Sigmoid colon (tissue), 7 donors: ENCODE data around the gene PTPRD. TPM values are rescaled to one million over a fixed set of nuclear protein-coding genes. Genes with fewer than 3 reads are reported as not detected.
"Not testable (repeated sequence)": the region's sequence is repeated elsewhere in the genome, so short reads cannot be mapped to it uniquely, and the experiment has no call there.

ENCODE experiments used
- DNase-seq: peaks from one replicate; pipeline ENCODE4 v3.0.0-alpha.2; 2019
- H3K27ac ChIP-seq, 4 donors: fragments of 200-600 bp; sonication (generic); one replicate each; pipeline ENCODE4 v1.5.1; 2016 to 2019; ENCODE audit warnings: mild to moderate bottlenecking in 1 of 4
- H3K27me3 ChIP-seq, 3 donors: fragments of 200-600 bp; sonication (generic); one replicate each; pipeline ENCODE4 v1.5.1; 2019; ENCODE audit warnings: mild to moderate bottlenecking in 1 of 3
- H3K36me3 ChIP-seq, 4 donors: fragments of 200-600 bp; sonication (generic); one replicate each; pipeline ENCODE4 v1.5.1; 2016 to 2019
- H3K4me1 ChIP-seq, 4 donors: fragments of 200-600 bp; sonication (generic); one replicate each; pipeline ENCODE4 v1.5.1; 2017 to 2019
- H3K4me3 ChIP-seq, 4 donors: fragments of 200-600 bp; sonication (generic); one replicate each; pipeline ENCODE4 v1.5.1; 2017 to 2019; ENCODE audit warnings: mild to moderate bottlenecking in 2 of 4, moderate library complexity in 1 of 4
- H3K9me3 ChIP-seq, 4 donors: fragments of 200-600 bp in 3 of 4; sonication (generic) in 3 of 4; one replicate each; pipeline versions ENCODE4 v1.5.1 to v1.6.1; 2013 to 2019
- CTCF ChIP-seq, 4 experiments: fragments of 450-650 bp in 3 of 4; fragments of 200-600 bp in 1 of 4; IDR thresholded peaks; one replicate each; pipeline ENCODE4 v1.5.1; 2016 to 2019; ENCODE audit warnings: antibody characterized with exemption in 4 of 4, mild to moderate bottlenecking in 3 of 4, moderate library complexity in 2 of 4
- EP300 ChIP-seq, 4 donors: sonication (generic); formaldehyde crosslinking; IDR thresholded peaks; one replicate each; pipeline ENCODE4 v1.6.1; 2017; ENCODE audit warnings: antibody characterized with exemption in 4 of 4
- POLR2A ChIP-seq, 2 donors: fragments of 450-650 bp; IDR thresholded peaks; one replicate each; pipeline ENCODE4 v1.6.1; 2016; ENCODE audit warnings: antibody characterized with exemption in 2 of 2, mild to moderate bottlenecking in 2 of 2, moderate library complexity in 2 of 2
- POLR2AphosphoS5 ChIP-seq, 4 donors: sonication (generic); formaldehyde crosslinking; IDR thresholded peaks; one replicate each; pipeline ENCODE4 v1.6.1; 2017; ENCODE audit warnings: antibody characterized with exemption in 4 of 4
- WGBS, 2 donors: extraction: QIAGEN DNeasy Blood & Tissue Kit; methylation state at CpG; one replicate each; pipeline ENCODE4 v1.1.7; 2013; 5-methylcytosine and 5-hydroxymethylcytosine counted together
- intact Hi-C: fragments of 100-400 bp; cut with DNase I; formaldehyde crosslinking; loops from one replicate; pipeline ENCODE4 v1.15.1; 2023
- polyA plus RNA-seq, 3 donors: library from polyadenylated mRNA; stranded (reverse); fragments of 200-250 nt; gene quantifications; one replicate each; pipeline ENCODE4 v1.2.3, GENCODE V29; 2013
- total RNA-seq, 4 donors: library from RNA; depleted of rRNA; stranded (reverse); fragments of >200 nt; gene quantifications; one replicate each; pipeline ENCODE4 v1.1.0, GENCODE V29; 2016
- donor health status: healthy with polysubstance abuse.
- donor health status: Bipolar disorder and iron deficiency.
- donor health status: healthy.

PTPRD gene
- total and polyA plus RNA-seq, 7 donors: 1.2 to 18.3 (median 6.3) TPM

- Histone ChIP-seq H3K4me3 (no peak overlapping the region), H3K27me3 (no peaks in the 10 kb centered on the region), H3K36me3 (no peaks in the 10 kb centered on the region), H3K9me3 (no peaks in the 10 kb centered on the region), H3K4me1 (no peaks in the 10 kb centered on the region), H3K27ac (no peak overlapping the region)
- intact Hi-C loops: no loop called here
- DNase-seq: no peak
- WGBS, 2 donors: 62 to 78% methylated on average over 4 of the region's 4 CpGs
- TF ChIP-seq POLR2AphosphoS5 (IDR thresholded peaks at IDR 0.05) (no peak), EP300 (IDR thresholded peaks at IDR 0.05) (no peak), POLR2A (IDR thresholded peaks at IDR 0.05) (no peak), CTCF (IDR thresholded peaks at IDR 0.05) (no peak)
Measured at GRCh38 chr9:9437641-9438040, 1175.2 kb downstream of the PTPRD start.

GRCh38 chr9:9426454-9426853 lies 1186.3 kb downstream of the PTPRD start:
- not testable (repeated sequence) for H3K27me3 ChIP-seq, H3K4me3 ChIP-seq, DNase-seq, H3K36me3 ChIP-seq, H3K4me1 ChIP-seq, H3K27ac ChIP-seq, H3K9me3 ChIP-seq
- intact Hi-C loops: loop anchor here (10.0 kb wide), 1 partner anchor 62 kb away; no protein-coding TSS in a partner anchor
- WGBS, 2 donors: 89 to 91% methylated on average over 10 of the region's 10 CpGs

DNA sequence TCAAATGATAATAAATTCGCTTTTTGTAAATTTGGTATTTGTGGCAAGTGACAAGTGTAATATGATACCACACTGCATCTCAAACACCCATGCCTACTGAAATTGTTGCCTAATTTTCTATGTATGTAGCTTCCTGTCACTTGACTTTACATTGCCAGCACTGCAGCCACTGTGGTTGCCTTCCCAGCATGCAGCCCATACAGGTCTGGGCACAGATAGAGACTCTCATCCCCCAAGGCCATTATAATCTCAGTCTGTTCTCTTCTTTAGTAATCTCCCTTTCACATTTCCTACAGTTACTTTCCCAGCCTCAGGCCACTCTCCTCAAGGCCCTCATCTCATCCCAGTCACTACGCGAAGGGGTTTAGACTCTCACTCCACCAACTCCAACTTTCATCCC lies 1200.6 kb downstream of the PTPRD start:
- 96 to 97% methylated on average over 3 of the region's 3 CpGs for WGBS, 2 donors
- no peak overlapping the region for H3K4me3 ChIP-seq
- no peaks in the 10 kb centered on the region for H3K27me3 ChIP-seq
- H3K36me3 ChIP-seq: no peaks in the 10 kb centered on the region
- TF ChIP-seq EP300 (IDR thresholded peaks at IDR 0.05) (no peak), CTCF (IDR thresholded peaks at IDR 0.05) (no peak), POLR2A (IDR thresholded peaks at IDR 0.05) (no peak), POLR2AphosphoS5 (IDR thresholded peaks at IDR 0.05) (no peak)
- no peak overlapping the region for H3K27ac ChIP-seq
- H3K9me3 ChIP-seq: no peaks in the 10 kb centered on the region
- intact Hi-C loops: no loop called here
- no peaks in the 10 kb centered on the region for H3K4me1 ChIP-seq
- no peak for DNase-seq

DNA sequence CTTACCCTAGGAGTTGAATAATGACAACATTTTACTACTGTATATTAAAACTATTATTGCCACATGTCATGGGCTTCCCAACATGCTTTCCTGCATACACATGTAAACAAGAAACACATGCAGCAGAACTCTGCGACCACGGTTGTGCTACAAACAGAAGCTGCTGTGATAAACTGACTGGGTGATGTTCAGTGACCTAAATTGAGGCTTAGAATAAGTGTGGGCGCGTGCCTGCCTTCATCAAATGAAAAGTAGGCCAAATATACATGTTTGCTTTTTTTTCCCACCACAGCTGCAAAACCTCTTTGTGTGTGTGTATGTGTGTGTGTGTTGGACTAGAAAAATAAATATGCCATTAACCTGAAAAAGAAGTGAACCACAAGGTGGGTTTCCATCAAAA lies 1202.1 kb downstream of the PTPRD start:
- intact Hi-C loops: no loop called here
- H3K36me3 ChIP-seq: no peaks in the 10 kb centered on the region
- H3K9me3 ChIP-seq: no peaks in the 10 kb centered on the region
- H3K27me3 ChIP-seq: no peaks in the 10 kb centered on the region
- H3K4me3 ChIP-seq: no peak overlapping the region
- no peak for DNase-seq
- TF ChIP-seq EP300 (IDR thresholded peaks at IDR 0.05) (no peak), POLR2A (IDR thresholded peaks at IDR 0.05) (no peak), POLR2AphosphoS5 (IDR thresholded peaks at IDR 0.05) (no peak), CTCF (IDR thresholded peaks at IDR 0.05) (no peak)
- 74 to 84% methylated on average over 4 of the region's 4 CpGs for WGBS, 2 donors
- no peaks in the 10 kb centered on the region for H3K4me1 ChIP-seq
- H3K27ac ChIP-seq: no peak overlapping the region

DNA sequence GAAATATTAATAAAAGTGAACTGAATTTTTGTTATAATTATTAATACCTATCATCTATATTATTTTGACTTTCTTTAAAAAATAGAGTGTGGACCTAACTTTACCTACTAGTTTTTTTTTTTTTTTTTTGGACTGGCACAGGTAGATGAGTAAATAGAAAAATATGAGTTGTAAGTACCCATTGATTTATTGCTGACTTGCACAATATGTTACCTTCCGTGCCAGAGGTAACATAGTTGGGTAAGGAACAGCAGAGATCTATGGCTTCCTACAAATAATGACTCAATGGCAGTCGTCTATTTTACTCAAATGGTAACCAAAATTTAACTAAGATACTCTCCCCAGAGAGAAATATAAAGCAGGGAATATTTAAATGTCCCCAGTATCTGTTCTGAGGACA lies 1212.8 kb downstream of the PTPRD start:
- 61 to 73% methylated on average over 2 of the region's 2 CpGs for WGBS, 2 donors
- intact Hi-C loops: no loop called here
- Histone ChIP-seq H3K36me3 (no peaks in the 10 kb centered on the region), H3K4me1 (no peaks in the 10 kb centered on the region), H3K27me3 (no peaks in the 10 kb centered on the region), H3K4me3 (no peak overlapping the region), H3K27ac (no peak overlapping the region), H3K9me3 (no peaks in the 10 kb centered on the region)
- DNase-seq: no peak
- TF ChIP-seq CTCF (IDR thresholded peaks at IDR 0.05): no peak
- TF ChIP-seq POLR2AphosphoS5 (IDR thresholded peaks at IDR 0.05): no peak
- TF ChIP-seq EP300 (IDR thresholded peaks at IDR 0.05): no peak
- TF ChIP-seq POLR2A (IDR thresholded peaks at IDR 0.05): no peak
